Endothelial cell of umbilical vein (primary cell): ENCODE measurements around the gene TXK. TPM values are rescaled to one million over a fixed set of nuclear protein-coding genes. Genes with fewer than 3 reads are reported as not detected.

Source experiments
- BruUV-seq: library from RNA; stranded (reverse); fragments of 400-500 nt; replicated peaks from 2 replicates; lab custom pipeline; 2021; lab: Mats Ljungman, UMichigan
- CTCF ChIA-PET: fragments of 300-600, 350-600 bp; sonication (Branson Sonifier 250); formaldehyde crosslinking; loops from one replicate; lab custom pipeline; 2021; ENCODE audit warnings: antibody characterized with exemption, inconsistent platforms; lab: Charles Lee
- POLR2A ChIA-PET: fragments of 300-600, 350-600 bp; sonication (Branson Sonifier 250); formaldehyde crosslinking; loops from one replicate; lab custom pipeline; 2021; ENCODE audit warnings: antibody characterized with exemption, inconsistent platforms; lab: Charles Lee
- DNase-seq: peaks from one replicate; pipeline ENCODE4 v3.0.0-alpha.2; 2011; ENCODE audit warnings: low read depth, low spot score
- FAIRE-seq: peaks from 2 replicates; lab custom pipeline; 2011; peaks lifted over from hg19 to GRCh38; lab: Jason Lieb, UNC
- H2AFZ ChIP-seq: 2 replicates; pipeline ENCODE4 v1.6.0; 2012; ENCODE audit warnings: low read depth, low read length, control low read depth, inconsistent platforms
- H3K27ac ChIP-seq: 2 replicates; pipeline ENCODE4 v1.5.1; 2011; ENCODE audit warnings: low read depth, mild to moderate bottlenecking, control low read depth, low read length, moderate library complexity; ENCODE audit not compliant: insufficient read depth
- H3K27me3 ChIP-seq, 2 experiments: 2 replicates each; pipeline versions ENCODE4 v1.6.0 to v1.6.1; 2011; ENCODE audit warnings: low read length in 2 of 2, mixed read lengths in 1 of 2; ENCODE audit not compliant: control insufficient read depth in 2 of 2, insufficient read depth in 2 of 2
- H3K36me3 ChIP-seq, 2 experiments: 2 replicates in 1 of 2; 3 replicates in 1 of 2; pipeline ENCODE4 v1.5.1; 2011; ENCODE audit warnings: low read length in 2 of 2, mild to moderate bottlenecking in 1 of 2, moderate library complexity in 1 of 2; ENCODE audit not compliant: control insufficient read depth in 2 of 2, insufficient read depth in 2 of 2; ENCODE audit errors: extremely low read depth in 1 of 2
- H3K4me1 ChIP-seq: 3 replicates; pipeline ENCODE4 v1.5.1; 2011; ENCODE audit warnings: mild to moderate bottlenecking, low read length; ENCODE audit not compliant: control insufficient read depth, insufficient read depth; ENCODE audit errors: extremely low read depth
- H3K4me2 ChIP-seq: 2 replicates; pipeline ENCODE4 v1.6.1; 2011; ENCODE audit warnings: low read length, control low read depth, mixed read lengths; ENCODE audit not compliant: insufficient read depth
- H3K4me3 ChIP-seq, 3 experiments: fragments of 200-600 bp in 1 of 3; sonication (generic), shearing (Covaris generic) in 1 of 3; replicated peaks in 1 of 3; 2 replicates each; pipeline ENCODE4 v1.5.1; 2011 to 2016; ENCODE audit warnings: control low read depth in 3 of 3, low read length in 3 of 3, mild to moderate bottlenecking in 2 of 3, inconsistent platforms in 1 of 3, low read depth in 1 of 3, moderate library complexity in 1 of 3; ENCODE audit not compliant: insufficient read depth in 1 of 3
- H3K79me2 ChIP-seq: 2 replicates; pipeline ENCODE4 v1.6.0; 2012; ENCODE audit warnings: low read length, inconsistent platforms; ENCODE audit not compliant: control insufficient read depth, insufficient read depth
- H3K9ac ChIP-seq: replicated peaks from 2 replicates; pipeline ENCODE3; 2011; ENCODE audit warnings: low read length, control low read depth; ENCODE audit not compliant: insufficient read depth; ENCODE audit errors: extremely low read depth
- H3K9me1 ChIP-seq: replicated peaks from 3 replicates; pipeline ENCODE4 v1.6.0; 2011; ENCODE audit warnings: mild to moderate bottlenecking, low read length; ENCODE audit not compliant: control insufficient read depth, insufficient read depth; ENCODE audit errors: extremely low read depth
- H3K9me3 ChIP-seq: replicated peaks from 2 replicates; pipeline ENCODE4 v1.5.1; 2012; ENCODE audit warnings: low read length, inconsistent platforms; ENCODE audit not compliant: control insufficient read depth, insufficient read depth
- H4K20me1 ChIP-seq: replicated peaks from 2 replicates; pipeline ENCODE3; 2011; ENCODE audit warnings: mild to moderate bottlenecking, low read length; ENCODE audit not compliant: control insufficient read depth, insufficient read depth; ENCODE audit errors: extremely low read depth
- EZH2 ChIP-seq: IDR thresholded peaks from 2 replicates; pipeline ENCODE4 v1.6.1; 2012; ENCODE audit warnings: borderline replicate concordance, low read depth, mild to moderate bottlenecking, moderate library complexity, low read length, inconsistent platforms; ENCODE audit not compliant: severe bottlenecking
- FOS ChIP-seq: IDR thresholded peaks from 2 replicates; pipeline ENCODE4 v1.6.1; 2011; ENCODE audit warnings: mild to moderate bottlenecking, low read length, moderate library complexity, borderline replicate concordance; ENCODE audit not compliant: insufficient read depth
- GATA2 ChIP-seq: IDR thresholded peaks from 2 replicates; pipeline ENCODE4 v1.7.0; 2011; ENCODE audit warnings: low read depth, mild to moderate bottlenecking, moderate library complexity, mixed read lengths, low read length; ENCODE audit not compliant: insufficient read length, insufficient read depth
- JUN ChIP-seq: IDR thresholded peaks from 2 replicates; pipeline ENCODE4 v1.6.1; 2011; ENCODE audit warnings: borderline replicate concordance, low read depth; ENCODE audit not compliant: insufficient read length, insufficient read depth
- MYC ChIP-seq: IDR thresholded peaks from one replicate; pipeline ENCODE4 v1.6.1; 2011; ENCODE audit warnings: mild to moderate bottlenecking, low read depth, low read length
- POLR2A ChIP-seq: IDR thresholded peaks from 2 replicates; pipeline ENCODE4 v1.6.1; 2012; ENCODE audit warnings: low read depth, mild to moderate bottlenecking, control low read depth, low read length
- POLR2AphosphoS5 ChIP-seq: IDR thresholded peaks from 2 replicates; pipeline ENCODE4 v1.6.1; 2012; ENCODE audit warnings: low read depth, mild to moderate bottlenecking, control low read depth, low read length, moderate library complexity; ENCODE audit not compliant: insufficient read depth
- dilution Hi-C: fragments of 300-500 bp; cut with MboI; formaldehyde crosslinking; loops from one replicate; pipeline ENCODE4 v1.15.0; 2019; ENCODE audit warnings: low sequenced_read_pairs; ENCODE audit not compliant: extremely low pct_ligation_motif_present
- intact Hi-C: fragments of 100-400 bp; cut with micrococcal nuclease; formaldehyde crosslinking; loops from one replicate; pipeline ENCODE4 v1.10.0; 2022
- polyA plus RNA-seq, 4 experiments: library from polyadenylated mRNA; depleted of rRNA in 3 of 4; stranded (reverse) in 3 of 4; unstranded in 1 of 4; fragments of >200 nt; gene quantifications; 2 replicates each; pipeline versions ENCODE4 v1.2.1 to v1.2.3, GENCODE V29; 2011 to 2012; ENCODE audit warnings: missing spikeins in 1 of 4
- total RNA-seq: library from RNA; stranded (reverse); gene quantifications from 2 replicates; pipeline ENCODE4 v1.2.3, GENCODE V29; 2021
- TF ChIP-seq, protein P1 (sequence below), 2 donors: IDR thresholded peaks; 1 replicate in 1 of 2; 2 replicates in 1 of 2; pipeline ENCODE4 v1.5.1; 2011; ENCODE audit warnings: low read length in 2 of 2, mild to moderate bottlenecking in 2 of 2, moderate library complexity in 2 of 2, control low read depth in 1 of 2, inconsistent platforms in 1 of 2, low read depth in 1 of 2; ENCODE audit not compliant: insufficient read depth in 1 of 2; ENCODE audit errors: extremely low read depth in 1 of 2
- TF ChIP-seq, protein P2 (sequence below): IDR thresholded peaks from 2 replicates; pipeline ENCODE4 v1.6.1; 2011; ENCODE audit not compliant: insufficient read depth, insufficient read length

The TXK gene
- total and polyA plus RNA-seq, 2 donors (not counting 3 experiments of a cell fraction or from before 2014, with no cell fraction given) = 0.26 to 0.97 TPM

DNA sequence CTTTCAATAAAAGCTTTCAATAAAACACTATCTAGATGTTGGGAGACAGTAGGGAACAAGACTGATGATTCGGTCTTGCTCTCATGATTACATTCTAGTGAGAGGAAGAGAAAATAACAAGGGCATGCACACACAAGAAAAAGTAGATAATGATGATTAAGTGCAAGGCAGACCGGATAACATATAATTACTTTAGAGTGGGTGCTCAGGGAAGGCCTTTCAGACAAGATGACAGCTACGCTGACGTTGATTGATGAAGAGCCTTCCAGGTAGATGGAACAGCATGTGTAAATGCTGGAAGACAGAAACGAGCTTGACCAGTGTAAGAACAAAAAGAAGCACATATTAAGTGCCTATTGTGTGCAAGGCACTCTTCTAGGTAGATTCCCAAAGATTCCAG lies 43.4 kb downstream of the TXK start:
- Histone ChIP-seq H3K4me2 (no peak overlapping the region), H3K27me3 (no peaks in the 10 kb centered on the region), H3K4me3 (no peak overlapping the region), H3K9me3 (no peaks in the 10 kb centered on the region), H3K36me3 (no peaks in the 10 kb centered on the region), H3K27ac (no peak overlapping the region), H4K20me1 (no peaks in the 10 kb centered on the region), H2AFZ (no peak overlapping the region), H3K79me2 (no peaks in the 10 kb centered on the region), H3K4me1 (peaks cover 15% of the 10 kb centered on the region), H3K9ac (no peak overlapping the region), H3K9me1 (no peaks in the 10 kb centered on the region)
- DNase-seq (no peak), FAIRE-seq (no peak)
- intact Hi-C loops = no loop called here
- ChIA-PET CTCF (interaction anchor here (0.9 to 3.4 kb wide), 5 partner anchors 37 to 88 kb away, joined by 3 to 11 read pairs (median 3); no protein-coding TSS in a partner anchor), POLR2A (no interaction called here)
- dilution Hi-C loops = no loop called here
- TF ChIP-seq MYC (no peak), EZH2 (no peak), JUN (no peak), POLR2A (no peak), POLR2AphosphoS5 (no peak), GATA2 (no peak), FOS (no peak)
- TF ChIP-seq, protein P1, sequence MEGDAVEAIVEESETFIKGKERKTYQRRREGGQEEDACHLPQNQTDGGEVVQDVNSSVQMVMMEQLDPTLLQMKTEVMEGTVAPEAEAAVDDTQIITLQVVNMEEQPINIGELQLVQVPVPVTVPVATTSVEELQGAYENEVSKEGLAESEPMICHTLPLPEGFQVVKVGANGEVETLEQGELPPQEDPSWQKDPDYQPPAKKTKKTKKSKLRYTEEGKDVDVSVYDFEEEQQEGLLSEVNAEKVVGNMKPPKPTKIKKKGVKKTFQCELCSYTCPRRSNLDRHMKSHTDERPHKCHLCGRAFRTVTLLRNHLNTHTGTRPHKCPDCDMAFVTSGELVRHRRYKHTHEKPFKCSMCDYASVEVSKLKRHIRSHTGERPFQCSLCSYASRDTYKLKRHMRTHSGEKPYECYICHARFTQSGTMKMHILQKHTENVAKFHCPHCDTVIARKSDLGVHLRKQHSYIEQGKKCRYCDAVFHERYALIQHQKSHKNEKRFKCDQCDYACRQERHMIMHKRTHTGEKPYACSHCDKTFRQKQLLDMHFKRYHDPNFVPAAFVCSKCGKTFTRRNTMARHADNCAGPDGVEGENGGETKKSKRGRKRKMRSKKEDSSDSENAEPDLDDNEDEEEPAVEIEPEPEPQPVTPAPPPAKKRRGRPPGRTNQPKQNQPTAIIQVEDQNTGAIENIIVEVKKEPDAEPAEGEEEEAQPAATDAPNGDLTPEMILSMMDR (IDR thresholded peaks at IDR 0.05; ENCODE audit: extremely low read depth in 1 of 2, insufficient read depth in 1 of 2, low read depth in 1 of 2, low read length in 2 of 2) = no peak
- TF ChIP-seq, protein P2, sequence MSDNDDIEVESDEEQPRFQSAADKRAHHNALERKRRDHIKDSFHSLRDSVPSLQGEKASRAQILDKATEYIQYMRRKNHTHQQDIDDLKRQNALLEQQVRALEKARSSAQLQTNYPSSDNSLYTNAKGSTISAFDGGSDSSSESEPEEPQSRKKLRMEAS = no peak
- no TSS peak for BruUV-seq
